HepG2 (cell line): ENCODE results near the gene IRF2BPL. TPM values are rescaled to one million over a fixed set of nuclear protein-coding genes. Genes with fewer than 3 reads are reported as not detected.

Experiments
- BCL3 ChIP-seq: sonication (generic); formaldehyde crosslinking; IDR thresholded peaks from 2 replicates; pipeline ENCODE4 v1.5.1; 2020; ENCODE audit warnings: mild to moderate bottlenecking, missing genetic modification reagents, moderate library complexity
- BHLHE40 ChIP-seq: IDR thresholded peaks from 2 replicates; pipeline ENCODE4 v1.6.1; 2011; ENCODE audit warnings: low read length, improper control_type of control experiment
- CBFB ChIP-seq: sonication (generic); formaldehyde crosslinking; IDR thresholded peaks from 2 replicates; pipeline ENCODE4 v1.4.0; 2020; ENCODE audit warnings: missing genetic modification reagents
- EHMT2 ChIP-seq: fragments of 200-600 bp; sonication (generic); IDR thresholded peaks from 2 replicates; pipeline ENCODE4 v1.7.0; 2017; ENCODE audit warnings: antibody characterized with exemption, low read depth, low read length, borderline replicate concordance
- ELF3 ChIP-seq: IDR thresholded peaks from 2 replicates; pipeline ENCODE4 v1.6.1; 2016; ENCODE audit warnings: missing genetic modification reagents, missing compliant biosample characterization
- IRX3 ChIP-seq: sonication (generic); formaldehyde crosslinking; IDR thresholded peaks from 2 replicates; pipeline ENCODE4 v1.8.1; 2023; ENCODE audit warnings: mild to moderate bottlenecking, low read depth, missing genetic modification reagents, borderline replicate concordance
- JARID2 ChIP-seq: sonication (generic); formaldehyde crosslinking; IDR thresholded peaks from 2 replicates; pipeline ENCODE4 v1.8.1; 2023; ENCODE audit warnings: missing genetic modification reagents, inconsistent platforms; ENCODE audit not compliant: insufficient replicate concordance
- MEF2D ChIP-seq: sonication (generic); formaldehyde crosslinking; IDR thresholded peaks from 2 replicates; pipeline ENCODE4 v1.5.1; 2020; ENCODE audit warnings: mild to moderate bottlenecking, missing genetic modification reagents
- MYPOP ChIP-seq: sonication (generic); formaldehyde crosslinking; IDR thresholded peaks from 2 replicates; pipeline ENCODE4 v1.8.1; 2023; ENCODE audit warnings: mild to moderate bottlenecking, moderate library complexity, missing genetic modification reagents
- NAIF1 ChIP-seq: sonication (generic); formaldehyde crosslinking; IDR thresholded peaks from 2 replicates; pipeline ENCODE4 v1.5.0; 2020; ENCODE audit warnings: mild to moderate bottlenecking, missing genetic modification reagents, borderline replicate concordance
- PCBP1 ChIP-seq: fragments of 200-400 bp; formaldehyde crosslinking; IDR thresholded peaks from 2 replicates; pipeline ENCODE4 v1.6.1; 2017; ENCODE audit warnings: mild to moderate bottlenecking, low read depth, low read length, borderline replicate concordance
- PRPF4 ChIP-seq: fragments of 200-400 bp; formaldehyde crosslinking; IDR thresholded peaks from 2 replicates; pipeline ENCODE4 v1.6.1; 2016; ENCODE audit warnings: low read length, low read depth; ENCODE audit not compliant: poor library complexity, severe bottlenecking
- SIX4 ChIP-seq: sonication (generic); formaldehyde crosslinking; IDR thresholded peaks from 2 replicates; pipeline ENCODE4 v1.4.0; 2020; ENCODE audit warnings: missing genetic modification reagents
- TEAD3 ChIP-seq: optimal IDR thresholded peaks from 2 replicates; pipeline ENCODE3; 2016; ENCODE audit warnings: borderline replicate concordance
- TSC22D2 ChIP-seq: sonication (generic); formaldehyde crosslinking; IDR thresholded peaks from 2 replicates; pipeline ENCODE4 v1.5.1; 2020; ENCODE audit warnings: missing genetic modification reagents, mild to moderate bottlenecking, borderline replicate concordance
- ZBTB1 ChIP-seq: sonication (generic); formaldehyde crosslinking; IDR thresholded peaks from 2 replicates; pipeline ENCODE4 v1.4.0; 2020; ENCODE audit warnings: missing genetic modification reagents, borderline replicate concordance
- ZBTB43 ChIP-seq: sonication (generic); formaldehyde crosslinking; conservative IDR thresholded peaks from 2 replicates; pipeline ENCODE4 v1.4.0; 2020; ENCODE audit warnings: missing genetic modification reagents
- ZNF260 ChIP-seq: sonication (generic); formaldehyde crosslinking; IDR thresholded peaks from 2 replicates; pipeline ENCODE4 v1.4.0; 2020; ENCODE audit warnings: missing genetic modification reagents, low read depth, mild to moderate bottlenecking, borderline replicate concordance
- ZNF3 ChIP-seq: IDR thresholded peaks from 2 replicates; pipeline ENCODE4 v1.7.0; 2017; ENCODE audit warnings: inconsistent platforms
- ZNF30 ChIP-seq: sonication (generic); formaldehyde crosslinking; IDR thresholded peaks from 2 replicates; pipeline ENCODE4 v1.5.0; 2020; ENCODE audit warnings: mild to moderate bottlenecking, missing genetic modification reagents
- ZNF557 ChIP-seq: sonication (generic); formaldehyde crosslinking; IDR thresholded peaks from 2 replicates; pipeline ENCODE4 v1.4.0; 2020; ENCODE audit warnings: missing genetic modification reagents
- ZNF558 ChIP-seq: sonication (generic); formaldehyde crosslinking; IDR thresholded peaks from 2 replicates; pipeline ENCODE4 v1.9.0; 2022; ENCODE audit warnings: mild to moderate bottlenecking, missing genetic modification reagents, borderline replicate concordance
- ZNF678 ChIP-seq: sonication (generic); formaldehyde crosslinking; IDR thresholded peaks from 2 replicates; pipeline ENCODE4 v1.4.0; 2020; ENCODE audit warnings: mild to moderate bottlenecking, missing genetic modification reagents
- ZNF770 ChIP-seq: sonication (generic); formaldehyde crosslinking; IDR thresholded peaks from 2 replicates; pipeline ENCODE4 v1.5.0; 2020; ENCODE audit warnings: mild to moderate bottlenecking, missing genetic modification reagents
- ZSCAN25 ChIP-seq: sonication (generic); formaldehyde crosslinking; IDR thresholded peaks from 2 replicates; pipeline ENCODE4 v1.8.0; 2022; ENCODE audit warnings: mild to moderate bottlenecking, missing genetic modification reagents
- ZSCAN31 ChIP-seq: sonication (generic); formaldehyde crosslinking; IDR thresholded peaks from 2 replicates; pipeline ENCODE4 v1.5.0; 2020; ENCODE audit warnings: low read depth, mild to moderate bottlenecking, missing genetic modification reagents
- polyA plus RNA-seq, 8 experiments: library from polyadenylated mRNA; depleted of rRNA in 3 of 8; stranded (reverse) in 7 of 8; unstranded in 1 of 8; fragments of >200 nt; fragmentation: Illumina TruSeq in 4 of 8; extraction: Trizol in 4 of 8; gene quantifications; 2 replicates each; pipeline versions ENCODE4 v1.2.1 to v1.2.3, GENCODE V29; 2011 to 2016; ENCODE audit warnings: low read depth in 4 of 8, missing spikeins in 1 of 8, mixed read lengths in 1 of 8; ENCODE audit not compliant: insufficient read depth in 1 of 8
- total RNA-seq, 5 experiments: library from RNA; depleted of rRNA; stranded (reverse); fragments of >200 nt; fragmentation: Illumina TruSeq; extraction: Trizol; gene quantifications; 2 replicates each; pipeline ENCODE4 v1.2.3, GENCODE V29; 2016; ENCODE audit warnings: low read depth in 1 of 5

Gene IRF2BPL
- total and polyA plus RNA-seq, 2 of the 13 experiments (the other 11 are each of a cell fraction or from before 2014, with no cell fraction given) = 6.6 to 8.4 TPM

- TF ChIP-seq ZNF770 (CRISPR knock-in tag) = no peak
- TF ChIP-seq CBFB = no peak
- peak; percentile 99 for TF ChIP-seq ZSCAN25 (CRISPR knock-in tag)
- TF ChIP-seq BCL3 = no peak
- TF ChIP-seq PRPF4 = peak; percentile 38
- TF ChIP-seq BHLHE40 = no peak
- no peak for TF ChIP-seq ZNF557 (CRISPR knock-in tag)
- no peak for TF ChIP-seq ZNF30 (CRISPR knock-in tag)
- TF ChIP-seq ZNF558 = no peak; the same call in 1 of the 2 replicates
- TF ChIP-seq ZBTB1 = no peak
- peak; percentile 33; the same call in 1 of the 2 replicates for TF ChIP-seq MYPOP (CRISPR knock-in tag)
- no peak for TF ChIP-seq TSC22D2
- TF ChIP-seq EHMT2 = no peak
- peak; percentile 75; the same call in 1 of the 2 replicates for TF ChIP-seq PCBP1
- TF ChIP-seq ZSCAN31 (CRISPR knock-in tag) = no peak; the same call in 1 of the 2 replicates
- no peak for TF ChIP-seq IRX3 (CRISPR knock-in tag)
- TF ChIP-seq JARID2 (CRISPR knock-in tag) = no peak
- no peak for TF ChIP-seq SIX4 (CRISPR knock-in tag)
- peak; percentile 86 for TF ChIP-seq ELF3 (CRISPR knock-in tag)
- no peak; the same call in 1 of the 2 replicates for TF ChIP-seq MEF2D
- no peak for TF ChIP-seq ZNF260 (CRISPR knock-in tag)
- TF ChIP-seq TEAD3 (CRISPR knock-in tag) = peak; percentile 71
- TF ChIP-seq ZNF678 (CRISPR knock-in tag) = no peak
- no peak for TF ChIP-seq ZBTB43 (CRISPR knock-in tag)
- no peak for TF ChIP-seq NAIF1 (CRISPR knock-in tag)
- no peak for TF ChIP-seq ZNF3
Measured at GRCh38 chr14:77040059-77040740, 11.7 kb upstream of the IRF2BPL start (continued).
